H9 (cell line): Measurements from ENCODE around the gene EXO1. TPM values are rescaled to one million over a fixed set of nuclear protein-coding genes. Genes with fewer than 3 reads are reported as not detected.

Experiments used
- DNase-seq: peaks from one replicate; pipeline ENCODE4 v3.0.0-alpha.2; 2017
- H2AFZ ChIP-seq: one replicate; pipeline ENCODE4 v1.6.1; 2013; ENCODE audit warnings: mild to moderate bottlenecking, low read length, control low read depth, moderate library complexity
- H2AK5ac ChIP-seq: 2 replicates; pipeline ENCODE4 v1.6.1; 2013; ENCODE audit warnings: low read length, control low read depth, mixed read lengths; ENCODE audit not compliant: insufficient read length
- H2BK120ac ChIP-seq: one replicate; pipeline ENCODE4 v1.6.1; 2013; ENCODE audit warnings: low read depth, mild to moderate bottlenecking, low read length, control low read depth, inconsistent platforms; ENCODE audit not compliant: poor library complexity, severe bottlenecking
- H2BK12ac ChIP-seq: 2 replicates; pipeline ENCODE4 v1.6.1; 2013; ENCODE audit warnings: low read length, control low read depth, mixed read lengths, low read depth; ENCODE audit not compliant: insufficient read length
- H2BK15ac ChIP-seq: 2 replicates; pipeline ENCODE4 v1.6.1; 2013; ENCODE audit warnings: low read depth, low read length, control low read depth
- H2BK20ac ChIP-seq: one replicate; pipeline ENCODE4 v1.6.1; 2013; ENCODE audit warnings: low read depth, mild to moderate bottlenecking, low read length, control low read depth, inconsistent platforms; ENCODE audit not compliant: poor library complexity, severe bottlenecking
- H2BK5ac ChIP-seq: 2 replicates; pipeline ENCODE4 v1.6.1; 2013; ENCODE audit warnings: low read length, control low read depth, mixed read lengths; ENCODE audit not compliant: insufficient read length
- H3K14ac ChIP-seq: 2 replicates; pipeline ENCODE4 v1.6.1; 2013; ENCODE audit warnings: low read length, control low read depth; ENCODE audit not compliant: insufficient read depth
- H3K18ac ChIP-seq: 2 replicates; pipeline ENCODE4 v1.6.1; 2013; ENCODE audit warnings: low read depth, mild to moderate bottlenecking, mixed read lengths, low read length, control low read depth; ENCODE audit not compliant: insufficient read length
- H3K23ac ChIP-seq: 2 replicates; pipeline ENCODE4 v1.6.1; 2013; ENCODE audit warnings: low read length, control low read depth, mixed read lengths, low read depth; ENCODE audit not compliant: insufficient read length
- H3K23me2 ChIP-seq: 2 replicates; pipeline ENCODE4 v1.6.1; 2013; ENCODE audit warnings: low read depth, mild to moderate bottlenecking, mixed read lengths, low read length, control low read depth; ENCODE audit not compliant: insufficient read length, poor library complexity, severe bottlenecking
- H3K27ac ChIP-seq: 2 replicates; pipeline ENCODE4 v1.5.1; 2013; ENCODE audit warnings: low read length, control low read depth, mixed read lengths, low read depth; ENCODE audit not compliant: insufficient read length
- H3K27me3 ChIP-seq: 2 replicates; pipeline ENCODE4 v1.6.1; 2013; ENCODE audit warnings: low read length, control low read depth, inconsistent platforms; ENCODE audit not compliant: insufficient read depth
- H3K4ac ChIP-seq: 2 replicates; pipeline ENCODE4 v1.6.1; 2013; ENCODE audit warnings: low read depth, mild to moderate bottlenecking, control low read depth, inconsistent platforms, low read length, moderate library complexity
- H3K4me1 ChIP-seq: 2 replicates; pipeline ENCODE4 v1.6.1; 2013; ENCODE audit warnings: low read length, control low read depth, inconsistent platforms; ENCODE audit not compliant: insufficient read depth
- H3K4me2 ChIP-seq: 2 replicates; pipeline ENCODE4 v1.6.1; 2013; ENCODE audit warnings: low read length, control low read depth, mixed read lengths; ENCODE audit not compliant: insufficient read length, insufficient read depth
- H3K56ac ChIP-seq: 2 replicates; pipeline ENCODE4 v1.6.1; 2013; ENCODE audit warnings: low read depth, mild to moderate bottlenecking, mixed read lengths, low read length, control low read depth; ENCODE audit not compliant: insufficient read length
- H3K79me1 ChIP-seq: 2 replicates; pipeline ENCODE4 v1.6.1; 2013; ENCODE audit warnings: low read depth, mild to moderate bottlenecking, moderate library complexity, low read length, control low read depth, inconsistent platforms; ENCODE audit not compliant: insufficient read depth, poor library complexity, severe bottlenecking
- H3K79me2 ChIP-seq: 2 replicates; pipeline ENCODE4 v1.6.1; 2013; ENCODE audit warnings: low read length, control low read depth, inconsistent platforms; ENCODE audit not compliant: insufficient read depth
- H3K9ac ChIP-seq: 2 replicates; pipeline ENCODE4 v1.6.1; 2013; ENCODE audit warnings: low read length, control low read depth, mixed read lengths; ENCODE audit not compliant: insufficient read length; ENCODE audit errors: extremely low read depth
- H3K9me3 ChIP-seq: one replicate; pipeline ENCODE4 v1.6.1; 2013; ENCODE audit warnings: low read depth, low read length, inconsistent platforms; ENCODE audit not compliant: control insufficient read depth
- H3T11ph ChIP-seq: one replicate; pipeline ENCODE4 v1.6.1; 2013; ENCODE audit warnings: mild to moderate bottlenecking, low read length, control low read depth, inconsistent platforms
- H4K20me1 ChIP-seq: one replicate; pipeline ENCODE4 v1.6.1; 2013; ENCODE audit not compliant: control insufficient read depth, insufficient read length, insufficient read depth
- H4K5ac ChIP-seq: 2 replicates; pipeline ENCODE4 v1.6.1; 2013; ENCODE audit warnings: low read depth, mild to moderate bottlenecking, mixed read lengths, low read length, control low read depth; ENCODE audit not compliant: insufficient read length
- H4K8ac ChIP-seq: replicated peaks from 2 replicates; pipeline ENCODE4 v1.6.1; 2013; ENCODE audit warnings: low read length, control low read depth, mixed read lengths, low read depth; ENCODE audit not compliant: insufficient read length
- H4K91ac ChIP-seq: 2 replicates; pipeline ENCODE4 v1.6.1; 2013; ENCODE audit warnings: low read depth, mild to moderate bottlenecking, moderate library complexity, mixed read lengths, low read length, control low read depth; ENCODE audit not compliant: insufficient read length
- H3K27ac Mint-ChIP-seq, 3 experiments: 2 replicates in 2 of 3; 3 replicates in 1 of 3; pipeline ENCODE4 v1.8.0; 2020 to 2021; ENCODE audit warnings: mixed read lengths in 3 of 3, mild to moderate bottlenecking in 1 of 3, moderate library complexity in 1 of 3
- H3K27me3 Mint-ChIP-seq: 2 replicates; pipeline ENCODE4 v1.8.0; 2021; ENCODE audit warnings: low read depth, mild to moderate bottlenecking, moderate library complexity, mixed read lengths
- H3K36me3 Mint-ChIP-seq, 3 experiments: 2 replicates in 2 of 3; 3 replicates in 1 of 3; pipeline ENCODE4 v1.8.0; 2020 to 2021; ENCODE audit warnings: low read depth in 3 of 3, mixed read lengths in 3 of 3; ENCODE audit not compliant: insufficient read depth in 1 of 3
- H3K4me1 Mint-ChIP-seq, 2 experiments: 2 replicates each; pipeline ENCODE4 v1.8.0; 2020; ENCODE audit warnings: mixed read lengths in 2 of 2
- H3K4me3 Mint-ChIP-seq, 2 experiments: 2 replicates in 1 of 2; 3 replicates in 1 of 2; pipeline ENCODE4 v1.8.0; 2020 to 2021; ENCODE audit warnings: mild to moderate bottlenecking in 2 of 2, mixed read lengths in 2 of 2, moderate library complexity in 1 of 2
- H3K9me3 Mint-ChIP-seq, 2 experiments: 2 replicates in 1 of 2; 3 replicates in 1 of 2; pipeline ENCODE4 v1.8.0; 2020; ENCODE audit warnings: mild to moderate bottlenecking in 2 of 2, mixed read lengths in 2 of 2, moderate library complexity in 1 of 2
- CTCF ChIP-seq: fragments of 200-600 bp; sonication (generic); conservative IDR thresholded peaks from 3 replicates; pipeline ENCODE4 v1.8.0; 2021; ENCODE audit warnings: antibody characterized with exemption, mild to moderate bottlenecking
- WGBS: extraction: QIAGEN DNeasy Blood & Tissue Kit; methylation state at CpG from one replicate; pipeline ENCODE4 v1.1.7; 2013; ENCODE audit warnings: missing lambda C conversion rate, low lambda C conversion rate, mixed read lengths; ENCODE audit not compliant: insufficient read length; ENCODE audit errors: extremely low coverage; 5-methylcytosine and 5-hydroxymethylcytosine counted together
- total RNA-seq: library from RNA; stranded (reverse); gene quantifications from 2 replicates; pipeline ENCODE4 v1.2.1, GENCODE V29; 2021

EXO1 gene
- total RNA-seq, 1 experiment from 2014 or later: 43.2 TPM

GRCh38 chr1:241837416-241837815 is 10.6 kb upstream of the EXO1 start:
- no peaks in the 10 kb centered on the region for H3K27me3 ChIP-seq
- Mint-ChIP-seq H3K27me3 (no peaks in the 10 kb centered on the region; the same call in 1 of the 2 replicates), H3K36me3 (no peaks in the 10 kb centered on the region), H3K4me3 (no peak overlapping the region), H3K9me3 (no peaks in the 10 kb centered on the region), H3K4me1 (no peaks in the 10 kb centered on the region), H3K27ac (no peak overlapping the region)
- WGBS: no CpG with 5 or more reads among the region's 5 CpGs
- H3K9ac ChIP-seq: no peak overlapping the region
- DNase-seq: no peak
- H2BK5ac ChIP-seq: no peak overlapping the region
- H4K91ac ChIP-seq: no peak overlapping the region
- H2AFZ ChIP-seq: no peak overlapping the region
- H3K9me3 ChIP-seq: no peaks in the 10 kb centered on the region
- no peak for TF ChIP-seq CTCF
- no peaks in the 10 kb centered on the region for H3K23me2 ChIP-seq
- H3K79me1 ChIP-seq: no peaks in the 10 kb centered on the region
- no peak overlapping the region for H2BK120ac ChIP-seq
- no peaks in the 10 kb centered on the region for H3K79me2 ChIP-seq
- no peak overlapping the region for H3T11ph ChIP-seq
- no peaks in the 10 kb centered on the region for H3K4me1 ChIP-seq
- no peak overlapping the region for H3K56ac ChIP-seq
- no peak overlapping the region for H3K18ac ChIP-seq
- no peak overlapping the region for H2BK12ac ChIP-seq
- H3K4me2 ChIP-seq: no peak overlapping the region
- no peak overlapping the region for H3K4ac ChIP-seq
- H3K23ac ChIP-seq: no peak overlapping the region
- H4K20me1 ChIP-seq: no peaks in the 10 kb centered on the region
- H2AK5ac ChIP-seq: no peak overlapping the region
- no peak overlapping the region for H4K5ac ChIP-seq
- H4K8ac ChIP-seq: no peak overlapping the region
- no peak overlapping the region for H2BK15ac ChIP-seq
- H2BK20ac ChIP-seq: no peak overlapping the region
- no peak overlapping the region for H3K27ac ChIP-seq
- no peak overlapping the region for H3K14ac ChIP-seq
